ENCODE data around the gene DENND5B. TPM values are rescaled to one million over a fixed set of nuclear protein-coding genes. Genes with fewer than 3 reads are reported as not detected.

DENND5B gene
- total and polyA plus RNA-seq, 2 of the 4 experiments (the other 2 are of a cell fraction) = 5.5 to 13.4 TPM

DNA sequence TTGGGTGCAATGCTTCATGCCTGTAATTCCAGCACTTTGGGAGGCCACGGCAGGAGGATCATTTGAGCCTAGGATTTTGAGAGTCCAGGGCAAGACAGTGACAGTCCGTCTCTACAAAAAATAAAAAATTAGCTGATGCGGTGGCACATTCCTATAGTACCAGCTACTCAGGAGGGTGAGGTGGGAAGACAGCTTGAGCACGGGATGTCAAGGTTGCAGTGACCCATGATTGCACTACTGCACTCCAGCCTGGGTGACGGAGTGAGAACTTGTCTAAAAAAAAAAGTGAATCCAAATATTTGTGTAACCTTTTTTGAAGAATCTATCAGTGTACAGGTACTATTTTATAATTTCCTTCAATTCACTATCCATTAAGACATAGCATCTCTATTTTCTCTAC lies 112.5 kb downstream of the DENND5B start:
- Histone ChIP-seq H3K23ac (ENCODE audit: low read depth, low read length) (no peak overlapping the region), H3K14ac (replicated peaks; ENCODE audit: low read depth, low read length) (no peak overlapping the region), H3K27me3 (ENCODE audit: control insufficient read depth, insufficient read depth, low read length) (no peaks in the 10 kb centered on the region), H2BK15ac (ENCODE audit: low read depth, low read length) (no peak overlapping the region), H4K91ac (ENCODE audit: insufficient read depth, low read depth, low read length) (no peak overlapping the region), H3K4me2 (ENCODE audit: low read depth, low read length) (no peak overlapping the region), H3K4me3 (ENCODE audit: insufficient read depth, low read depth, low read length) (no peak overlapping the region), H2AK9ac (replicated peaks; ENCODE audit: low read depth, low read length, poor library complexity) (no peak overlapping the region), H2AFZ (replicated peaks; ENCODE audit: low read length, poor library complexity) (no peak overlapping the region), H4K5ac (ENCODE audit: low read depth, low read length) (no peak overlapping the region), H2BK20ac (ENCODE audit: low read depth, low read length) (no peak overlapping the region), H4K20me1 (ENCODE audit: insufficient read depth, low read length) (no peaks in the 10 kb centered on the region), H3K79me1 (ENCODE audit: low read depth in 1 of 2, low read length in 2 of 2) (peaks cover 9 to 16% of the 10 kb centered on the region in 2 experiments), H3K4me1 (ENCODE audit: control insufficient read depth, insufficient read depth, low read length) (0 out of 2 replicates have a peak, but pooled peaks cover 2% of the 10 kb centered on the region), H4K8ac (ENCODE audit: low read depth in 2 of 2, low read length in 2 of 2) (no peak overlapping the region), H3K36me3 (ENCODE audit: control insufficient read depth, insufficient read depth, low read length) (peaks cover 7% of the 10 kb centered on the region), H3K9me3 (ENCODE audit: control insufficient read depth, insufficient read depth, low read length) (no peaks in the 10 kb centered on the region), H3K56ac (ENCODE audit: extremely low read depth, insufficient read depth, low read length) (no peak overlapping the region), H3K18ac (ENCODE audit: low read depth, low read length) (no peak overlapping the region), H2BK120ac (ENCODE audit: low read depth, low read length) (no peak overlapping the region), H3K4ac (ENCODE audit: low read depth, low read length) (no peak overlapping the region), H2AK5ac (ENCODE audit: low read depth, low read length) (no peak overlapping the region), H3K9ac (ENCODE audit: low read depth, low read length) (no peak overlapping the region), H2BK5ac (ENCODE audit: low read depth, low read length, poor library complexity, severe bottlenecking) (no peak overlapping the region), H3K27ac (ENCODE audit: insufficient read depth, low read length) (no peak overlapping the region), H3K9me1 (ENCODE audit: insufficient read depth, low read length) (peaks cover 4% of the 10 kb centered on the region)
- POLR2A ChIA-PET (ENCODE audit: unreplicated experiment) = no interaction called here
- in situ Hi-C loops (cut with MboI; ENCODE audit: low sequenced_read_pairs) (no loop called here), dilution Hi-C loops (cut with HindIII; ENCODE audit: low sequenced_read_pairs, unreplicated experiment) (no loop called here), intact Hi-C loops (cut with micrococcal nuclease) (no loop called here)
- no peak for DNase-seq
- CTCF ChIA-PET = no interaction called here
- ATAC-seq (ENCODE audit: low read depth) = no peak
- no TSS peak for BruUV-seq (replicated peaks)
- TF ChIP-seq SMC3 (IDR thresholded peaks at IDR 0.05; ENCODE audit: low read depth, low read length) (no peak), RAD21 (IDR thresholded peaks at IDR 0.05; ENCODE audit: low read length) (no peak), RCOR1 (IDR thresholded peaks at IDR 0.05; ENCODE audit: insufficient replicate concordance, low read length) (no peak), MAZ (IDR thresholded peaks at IDR 0.05; ENCODE audit: borderline replicate concordance, low read depth, low read length) (no peak), MAFK (IDR thresholded peaks at IDR 0.05; ENCODE audit: low read depth, low read length) (no peak), POLR2A (IDR thresholded peaks at IDR 0.05; ENCODE audit: low read depth, low read length) (no peak), CHD1 (IDR thresholded peaks at IDR 0.05; ENCODE audit: low read depth, low read length) (no peak), BHLHE40 (IDR thresholded peaks at IDR 0.05; ENCODE audit: low read depth, low read length) (no peak), MXI1 (IDR thresholded peaks at IDR 0.05; ENCODE audit: borderline replicate concordance, low read depth, low read length) (no peak), CEBPB (IDR thresholded peaks at IDR 0.05; ENCODE audit: low read depth, low read length) (no peak)
- TF ChIP-seq, protein P1, sequence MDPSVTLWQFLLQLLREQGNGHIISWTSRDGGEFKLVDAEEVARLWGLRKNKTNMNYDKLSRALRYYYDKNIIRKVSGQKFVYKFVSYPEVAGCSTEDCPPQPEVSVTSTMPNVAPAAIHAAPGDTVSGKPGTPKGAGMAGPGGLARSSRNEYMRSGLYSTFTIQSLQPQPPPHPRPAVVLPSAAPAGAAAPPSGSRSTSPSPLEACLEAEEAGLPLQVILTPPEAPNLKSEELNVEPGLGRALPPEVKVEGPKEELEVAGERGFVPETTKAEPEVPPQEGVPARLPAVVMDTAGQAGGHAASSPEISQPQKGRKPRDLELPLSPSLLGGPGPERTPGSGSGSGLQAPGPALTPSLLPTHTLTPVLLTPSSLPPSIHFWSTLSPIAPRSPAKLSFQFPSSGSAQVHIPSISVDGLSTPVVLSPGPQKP (IDR thresholded peaks at IDR 0.05; ENCODE audit: borderline replicate concordance, low read depth, low read length) = no peak
- WGBS, 2 experiments (ENCODE audit: extremely low coverage in 2 of 2, insufficient read length in 1 of 2) = no CpG with 5 or more reads among the region's 5 CpGs

Data from IMR-90 (cell line).